K562 (cell line): ENCODE measurements around the gene HELZ. TPM values are rescaled to one million over a fixed set of nuclear protein-coding genes. Genes with fewer than 3 reads are reported as not detected.

Experiments
- CUX1 ChIP-seq: fragments of 200-800 bp; sonication (Bioruptor generic); IDR thresholded peaks from 2 replicates; pipeline ENCODE4 v1.6.1; 2016; ENCODE audit warnings: missing genetic modification characterization, missing compliant biosample characterization
- ZKSCAN8 ChIP-seq: fragments of 200-800 bp; sonication (Bioruptor generic); IDR thresholded peaks from 2 replicates; pipeline ENCODE4 v1.6.1; 2016; ENCODE audit warnings: missing genetic modification characterization, missing compliant biosample characterization
- polyA plus RNA-seq, 8 experiments: library from polyadenylated mRNA; depleted of rRNA in 4 of 8; stranded (reverse) in 5 of 8; unstranded in 3 of 8; fragments of >200 nt; fragmentation: Nextera tagmentation in 2 of 8; fragmentation: Illumina TruSeq in 1 of 8; extraction: Ambion mirVana in 2 of 8; extraction: Trizol in 1 of 8; gene quantifications; 2 replicates each; pipeline versions ENCODE4 v1.2.1 to v1.2.3, GENCODE V29; 2011 to 2014; ENCODE audit warnings: inconsistent platforms in 1 of 8, missing spikeins in 1 of 8
- total RNA-seq, 7 experiments: library from RNA; depleted of rRNA in 6 of 7; stranded (reverse); fragments of >200 nt in 6 of 7; fragmentation: Illumina TruSeq in 2 of 7; extraction: Trizol in 2 of 7; gene quantifications; 2 replicates each; pipeline versions ENCODE4 v1.2.1 to v1.2.3, GENCODE V29; 2011 to 2021; ENCODE audit warnings: low replicate concordance in 1 of 7
- TF ChIP-seq, protein P1 (sequence below): fragments of 250-450 bp; sonication (Bioruptor Pico); IDR thresholded peaks from 2 replicates; pipeline ENCODE4 v1.4.0; 2020; ENCODE audit warnings: mild to moderate bottlenecking, moderate library complexity

The HELZ gene
- total and polyA plus RNA-seq, 9 of the 15 experiments (the other 6 are each of a cell fraction or from before 2014, with no cell fraction given): 5.2 to 39.8 (median 17.3) TPM

GRCh38 chr17:67139289-67139688 lies 105.7 kb downstream of the HELZ start (continued):
- TF ChIP-seq CUX1 (CRISPR knock-in tag) (no peak), ZKSCAN8 (CRISPR knock-in tag) (no peak)
- TF ChIP-seq, protein P1, sequence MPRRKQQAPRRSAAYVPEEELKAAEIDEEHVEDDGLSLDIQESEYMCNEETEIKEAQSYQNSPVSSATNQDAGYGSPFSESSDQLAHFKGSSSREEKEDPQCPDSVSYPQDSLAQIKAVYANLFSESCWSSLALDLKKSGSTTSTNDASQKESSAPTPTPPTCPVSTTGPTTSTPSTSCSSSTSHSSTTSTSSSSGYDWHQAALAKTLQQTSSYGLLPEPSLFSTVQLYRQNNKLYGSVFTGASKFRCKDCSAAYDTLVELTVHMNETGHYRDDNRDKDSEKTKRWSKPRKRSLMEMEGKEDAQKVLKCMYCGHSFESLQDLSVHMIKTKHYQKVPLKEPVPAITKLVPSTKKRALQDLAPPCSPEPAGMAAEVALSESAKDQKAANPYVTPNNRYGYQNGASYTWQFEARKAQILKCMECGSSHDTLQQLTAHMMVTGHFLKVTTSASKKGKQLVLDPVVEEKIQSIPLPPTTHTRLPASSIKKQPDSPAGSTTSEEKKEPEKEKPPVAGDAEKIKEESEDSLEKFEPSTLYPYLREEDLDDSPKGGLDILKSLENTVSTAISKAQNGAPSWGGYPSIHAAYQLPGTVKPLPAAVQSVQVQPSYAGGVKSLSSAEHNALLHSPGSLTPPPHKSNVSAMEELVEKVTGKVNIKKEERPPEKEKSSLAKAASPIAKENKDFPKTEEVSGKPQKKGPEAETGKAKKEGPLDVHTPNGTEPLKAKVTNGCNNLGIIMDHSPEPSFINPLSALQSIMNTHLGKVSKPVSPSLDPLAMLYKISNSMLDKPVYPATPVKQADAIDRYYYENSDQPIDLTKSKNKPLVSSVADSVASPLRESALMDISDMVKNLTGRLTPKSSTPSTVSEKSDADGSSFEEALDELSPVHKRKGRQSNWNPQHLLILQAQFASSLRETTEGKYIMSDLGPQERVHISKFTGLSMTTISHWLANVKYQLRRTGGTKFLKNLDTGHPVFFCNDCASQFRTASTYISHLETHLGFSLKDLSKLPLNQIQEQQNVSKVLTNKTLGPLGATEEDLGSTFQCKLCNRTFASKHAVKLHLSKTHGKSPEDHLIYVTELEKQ (CRISPR knock-in tag): no peak
